HCT116 (cell line): ENCODE measurements around the gene CMPK2. TPM values are rescaled to one million over a fixed set of nuclear protein-coding genes. Genes with fewer than 3 reads are reported as not detected.

ENCODE experiments used
- ATAC-seq: fragments of 200-7000 bp; cut with Tn5 transposase; 2 replicates; pipeline ENCODE4 v1.9.1; 2020; ENCODE audit warnings: mild to moderate bottlenecking, moderate library complexity
- BruUV-seq: library from RNA; stranded (reverse); fragments of 400-500 nt; replicated peaks from 2 replicates; lab custom pipeline; 2021; lab: Mats Ljungman, UMichigan
- CTCF ChIA-PET: fragments of 300-600 bp; sonication (Branson Sonifier 250); formaldehyde crosslinking; loops from one replicate; lab custom pipeline; 2021; ENCODE audit warnings: antibody characterized with exemption; lab: Charles Lee
- POLR2A ChIA-PET: fragments of 300-600, 350-600 bp; sonication (Branson Sonifier 250); formaldehyde crosslinking; loops from one replicate; lab custom pipeline; 2021; ENCODE audit warnings: antibody characterized with exemption; lab: Charles Lee
- RAD21 ChIA-PET, 2 experiments: fragments of 300-600 bp; sonication (Branson Sonifier 250); formaldehyde crosslinking; loops; one replicate each; lab custom pipeline; 2023; ENCODE audit warnings: low total read pairs in 2 of 2; ENCODE audit not compliant: uncharacterized antibody in 2 of 2, unreplicated experiment in 2 of 2, low non-redundant PET in 1 of 2; lab: Charles Lee
- DNase-seq: peaks from one replicate; pipeline ENCODE4 v3.0.0-alpha.2; 2010; ENCODE audit warnings: low read depth, low spot score
- H2AFZ ChIP-seq: fragments of 200-600 bp; shearing (Covaris generic), sonication (generic); 2 replicates; pipeline ENCODE4 v1.6.1; 2017; ENCODE audit warnings: low read depth, mixed run types, mixed read lengths, antibody characterized with exemption, low read length; ENCODE audit not compliant: poor library complexity, severe bottlenecking
- H3K27ac ChIP-seq: 2 replicates; pipeline ENCODE4 v1.5.1; 2012; ENCODE audit warnings: low read depth, low read length
- H3K27me3 ChIP-seq: fragments of 200-600 bp; sonication (generic); 2 replicates; pipeline ENCODE4 v1.6.1; 2016; ENCODE audit warnings: mixed run types, low read length, mixed read lengths; ENCODE audit not compliant: insufficient read depth
- H3K36me3 ChIP-seq, 2 experiments: fragments of 200-500 bp in 1 of 2; fragments of 200-600 bp in 1 of 2; sonication (Bioruptor generic) in 1 of 2; sonication (generic) in 1 of 2; 2 replicates each; pipeline versions ENCODE4 v1.5.1 to v1.6.1; 2014 to 2016; ENCODE audit warnings: low read length in 2 of 2, inconsistent platforms in 1 of 2, mixed read lengths in 1 of 2, mixed run types in 1 of 2; ENCODE audit not compliant: insufficient read depth in 2 of 2, control insufficient read depth in 1 of 2
- H3K4me1 ChIP-seq, 2 experiments: fragments of 200-600 bp in 1 of 2; sonication (generic) in 1 of 2; 2 replicates each; pipeline versions ENCODE4 v1.5.1 to v1.6.1; 2012 to 2017; ENCODE audit warnings: low read length in 2 of 2, inconsistent platforms in 1 of 2, mild to moderate bottlenecking in 1 of 2, mixed read lengths in 1 of 2, mixed run types in 1 of 2, moderate library complexity in 1 of 2; ENCODE audit not compliant: insufficient read depth in 2 of 2, control insufficient read depth in 1 of 2
- H3K4me2 ChIP-seq: fragments of 200-600 bp; sonication (generic); 2 replicates; pipeline ENCODE4 v1.6.1; 2017; ENCODE audit warnings: mixed run types, low read length, mixed read lengths
- H3K4me3 ChIP-seq, 2 experiments: fragments of 200-600 bp in 1 of 2; sonication (generic) in 1 of 2; replicated peaks in 1 of 2; 2 replicates each; pipeline ENCODE4 v1.5.1; 2011 to 2016; ENCODE audit warnings: low read length in 2 of 2, control low read depth in 1 of 2, low read depth in 1 of 2, mild to moderate bottlenecking in 1 of 2, mixed read lengths in 1 of 2, mixed run types in 1 of 2
- H3K79me2 ChIP-seq: fragments of 200-600 bp; sonication (generic); 2 replicates; pipeline ENCODE4 v1.6.1; 2017; ENCODE audit warnings: mild to moderate bottlenecking, mixed run types, low read length, moderate library complexity, mixed read lengths; ENCODE audit not compliant: insufficient read depth
- H3K9ac ChIP-seq: fragments of 200-600 bp; sonication (generic); 2 replicates; pipeline ENCODE4 v1.6.1; 2016; ENCODE audit warnings: low read length, mixed read lengths
- H3K9me2 ChIP-seq: fragments of 200-600 bp; sonication (generic), shearing (Covaris generic); 2 replicates; pipeline ENCODE4 v1.6.1; 2017; ENCODE audit warnings: mixed run types, mild to moderate bottlenecking, moderate library complexity; ENCODE audit not compliant: insufficient read depth
- H3K9me3 ChIP-seq, 2 experiments: fragments of 200-500 bp in 1 of 2; fragments of 200-600 bp in 1 of 2; sonication (Bioruptor generic) in 1 of 2; sonication (generic) in 1 of 2; 2 replicates each; pipeline ENCODE4 v1.6.1; 2014 to 2017; ENCODE audit warnings: low read length in 2 of 2, mixed read lengths in 2 of 2, inconsistent platforms in 1 of 2, low read depth in 1 of 2, mild to moderate bottlenecking in 1 of 2, mixed run types in 1 of 2, moderate library complexity in 1 of 2; ENCODE audit not compliant: control insufficient read depth in 1 of 2, insufficient read depth in 1 of 2
- H4K20me1 ChIP-seq: fragments of 200-600 bp; sonication (generic), shearing (Covaris generic); 2 replicates; pipeline ENCODE4 v1.6.1; 2017; ENCODE audit warnings: mixed run types, mild to moderate bottlenecking, moderate library complexity; ENCODE audit not compliant: insufficient read depth
- CBX3 ChIP-seq: IDR thresholded peaks from 2 replicates; pipeline ENCODE4 v1.6.1; 2012; ENCODE audit warnings: low read depth
- EZH2 ChIP-seq: fragments of 200-600 bp; sonication (generic); IDR thresholded peaks from 2 replicates; pipeline ENCODE4 v1.6.1; 2017; ENCODE audit warnings: antibody characterized with exemption, mixed run types
- JUND ChIP-seq: IDR thresholded peaks from 2 replicates; pipeline ENCODE4 v1.6.1; 2012
- POLR2AphosphoS5 ChIP-seq: IDR thresholded peaks from 2 replicates; pipeline ENCODE4 v1.6.1; 2011; ENCODE audit warnings: mild to moderate bottlenecking, low read depth, low read length, moderate library complexity
- RAD21 ChIP-seq: IDR thresholded peaks from 2 replicates; pipeline ENCODE4 v1.6.1; 2012; ENCODE audit warnings: low read depth, mild to moderate bottlenecking
- SIN3A ChIP-seq: IDR thresholded peaks from 2 replicates; pipeline ENCODE4 v1.6.1; 2012; ENCODE audit warnings: low read depth
- ZFX ChIP-seq: fragments of 450-650 bp; IDR thresholded peaks from 2 replicates; pipeline ENCODE4 v1.6.1; 2017
- intact Hi-C: fragments of 100-400 bp; cut with micrococcal nuclease; formaldehyde crosslinking; loops from 2 replicates; pipeline ENCODE4 v1.10.0; 2022
- total RNA-seq: library from RNA; stranded (reverse); gene quantifications from one replicate; pipeline ENCODE4 v1.2.1, GENCODE V29; 2021; ENCODE audit not compliant: unreplicated experiment

CMPK2 gene
- total RNA-seq, 1 experiment from 2014 or later, result 1.5 TPM

- ChIA-PET CTCF (no interaction called here), POLR2A (no interaction called here), RAD21 (no interaction called here)
- no peak for ATAC-seq
- intact Hi-C loops, result loop anchor here (10.0 kb wide), 1 partner anchor 225 kb away; no protein-coding TSS in a partner anchor
- DNase-seq, result no peak
- Histone ChIP-seq H3K4me3 (no peak overlapping the region), H2AFZ (no peak overlapping the region), H3K9me3 (no peaks in the 10 kb centered on the region), H3K9me2 (no peaks in the 10 kb centered on the region), H3K36me3 (no peaks in the 10 kb centered on the region), H3K9ac (no peak overlapping the region), H4K20me1 (no peaks in the 10 kb centered on the region), H3K79me2 (no peaks in the 10 kb centered on the region), H3K4me1 (no peaks in the 10 kb centered on the region), H3K27ac (no peak overlapping the region), H3K4me2 (no peak overlapping the region), H3K27me3 (peaks cover 36% of the 10 kb centered on the region)
- no peak for TF ChIP-seq POLR2AphosphoS5
- TF ChIP-seq RAD21, result no peak
- TF ChIP-seq ZFX, result no peak
- TF ChIP-seq CBX3, result no peak
- TF ChIP-seq SIN3A, result no peak
- no peak for TF ChIP-seq EZH2
- BruUV-seq, result no TSS peak
These were observed 46.0 kb downstream of the CMPK2 start for GRCh38 chr2:6819668-6820067.

- POLR2A ChIA-PET, result no interaction called here
- TF ChIP-seq JUND (no peak), CBX3 (no peak)
- no peak overlapping the region for H3K4me2 ChIP-seq
- peaks cover 34% of the 10 kb centered on the region for H3K27me3 ChIP-seq
- H4K20me1 ChIP-seq, result no peaks in the 10 kb centered on the region
- H3K9me2 ChIP-seq, result no peaks in the 10 kb centered on the region
- CTCF ChIA-PET, result no interaction called here
- ATAC-seq, result no peak
- no peaks in the 10 kb centered on the region for H3K36me3 ChIP-seq
- intact Hi-C loops, result no loop called here
- DNase-seq, result no peak
- RAD21 ChIA-PET, result no interaction called here
- H2AFZ ChIP-seq, result no peak overlapping the region
- H3K9ac ChIP-seq, result no peak overlapping the region
- no peak overlapping the region for H3K4me3 ChIP-seq
- H3K9me3 ChIP-seq, result no peaks in the 10 kb centered on the region
- no peaks in the 10 kb centered on the region for H3K79me2 ChIP-seq
- no peaks in the 10 kb centered on the region for H3K4me1 ChIP-seq
- H3K27ac ChIP-seq, result no peak overlapping the region
- no TSS peak for BruUV-seq
These were observed 47.7 kb downstream of the CMPK2 start for GRCh38 chr2:6818012-6818411.
